Stimulated activated memory B cell treated with anti-CD40 and anti-IgM and Interleukin-4, amounts not matched to agents 10 μg/mL and 1 μg/mL and 100 μg/mL, for 72 hours (primary cell): ENCODE measurements around the gene AGBL4.

Experiments used
- ATAC-seq: fragments of 150-1000 bp; cut with Tn5 transposase; 2 replicates; pipeline ENCODE4 v1.10.0; 2021
- H3K27ac Mint-ChIP-seq: one replicate; pipeline ENCODE4 v1.8.0; 2022; ENCODE audit warnings: mild to moderate bottlenecking, mixed read lengths
- H3K27me3 Mint-ChIP-seq: one replicate; pipeline ENCODE4 v1.8.0; 2022; ENCODE audit warnings: mixed read lengths
- H3K36me3 Mint-ChIP-seq: one replicate; pipeline ENCODE4 v1.8.0; 2022; ENCODE audit warnings: mixed read lengths
- H3K4me1 Mint-ChIP-seq: one replicate; pipeline ENCODE4 v1.8.0; 2022; ENCODE audit warnings: mixed read lengths
- H3K4me3 Mint-ChIP-seq: one replicate; pipeline ENCODE4 v1.8.0; 2022; ENCODE audit warnings: mild to moderate bottlenecking, moderate library complexity, mixed read lengths
- H3K9me3 Mint-ChIP-seq: one replicate; pipeline ENCODE4 v1.8.0; 2022; ENCODE audit warnings: mixed read lengths

Gene AGBL4

GRCh38 chr1:48889082-48889481 is 1134.7 kb downstream of the AGBL4 start:
- Mint-ChIP-seq H3K27ac (no peak overlapping the region), H3K27me3 (peaks cover 9% of the 10 kb centered on the region), H3K4me3 (no peak overlapping the region), H3K9me3 (peaks cover 2% of the 10 kb centered on the region), H3K4me1 (peaks cover 7% of the 10 kb centered on the region), H3K36me3 (no peaks in the 10 kb centered on the region)
- ATAC-seq, result no peak

- H3K4me1 Mint-ChIP-seq, result peaks cover 7% of the 10 kb centered on the region
- ATAC-seq, result no peak
- no peaks in the 10 kb centered on the region for H3K36me3 Mint-ChIP-seq
- no peak overlapping the region for H3K4me3 Mint-ChIP-seq
- H3K9me3 Mint-ChIP-seq, result no peaks in the 10 kb centered on the region
- no peak overlapping the region for H3K27ac Mint-ChIP-seq
- H3K27me3 Mint-ChIP-seq, result peaks cover 9% of the 10 kb centered on the region
Measured at GRCh38 chr1:48887796-48888195, 1136.0 kb downstream of the AGBL4 start.

- Mint-ChIP-seq H3K4me3 (no peak overlapping the region), H3K9me3 (no peaks in the 10 kb centered on the region), H3K27me3 (peaks cover 9% of the 10 kb centered on the region), H3K27ac (no peak overlapping the region), H3K36me3 (no peaks in the 10 kb centered on the region), H3K4me1 (no peaks in the 10 kb centered on the region)
- ATAC-seq, result no peak
Measured at GRCh38 chr1:48882020-48882419, 1141.7 kb downstream of the AGBL4 start.

- H3K27me3 Mint-ChIP-seq, result no peaks in the 10 kb centered on the region
- H3K27ac Mint-ChIP-seq, result no peak overlapping the region
- ATAC-seq, result no peak
- H3K36me3 Mint-ChIP-seq, result no peaks in the 10 kb centered on the region
- H3K9me3 Mint-ChIP-seq, result no peaks in the 10 kb centered on the region
- H3K4me3 Mint-ChIP-seq, result no peak overlapping the region
- no peaks in the 10 kb centered on the region for H3K4me1 Mint-ChIP-seq
Measured at GRCh38 chr1:48878191-48878940, 1145.4 kb downstream of the AGBL4 start.

GRCh38 chr1:48876330-48876785 is 1147.4 kb downstream of the AGBL4 start:
- Mint-ChIP-seq H3K27ac (no peak overlapping the region), H3K27me3 (no peaks in the 10 kb centered on the region), H3K36me3 (no peaks in the 10 kb centered on the region), H3K4me1 (no peaks in the 10 kb centered on the region), H3K9me3 (no peaks in the 10 kb centered on the region), H3K4me3 (no peak overlapping the region)
- ATAC-seq, result no peak

- no peak for ATAC-seq
- Mint-ChIP-seq H3K4me3 (no peak overlapping the region), H3K36me3 (no peaks in the 10 kb centered on the region), H3K27me3 (no peaks in the 10 kb centered on the region), H3K4me1 (peaks cover 2% of the 10 kb centered on the region), H3K27ac (no peak overlapping the region), H3K9me3 (no peaks in the 10 kb centered on the region)
Measured at GRCh38 chr1:48875552-48876329, 1148.0 kb downstream of the AGBL4 start.

- no peak overlapping the region for H3K4me3 Mint-ChIP-seq
- ATAC-seq, result no peak
- H3K36me3 Mint-ChIP-seq, result no peaks in the 10 kb centered on the region
- no peak overlapping the region for H3K27ac Mint-ChIP-seq
- no peaks in the 10 kb centered on the region for H3K27me3 Mint-ChIP-seq
- no peaks in the 10 kb centered on the region for H3K9me3 Mint-ChIP-seq
- H3K4me1 Mint-ChIP-seq, result peaks cover 6% of the 10 kb centered on the region
Measured at GRCh38 chr1:48873944-48874343, 1149.8 kb downstream of the AGBL4 start.

- Mint-ChIP-seq H3K27me3 (no peaks in the 10 kb centered on the region), H3K4me1 (peaks cover 12% of the 10 kb centered on the region), H3K36me3 (no peaks in the 10 kb centered on the region), H3K9me3 (no peaks in the 10 kb centered on the region), H3K27ac (no peak overlapping the region), H3K4me3 (no peak overlapping the region)
- peak; percentile 63 for ATAC-seq
Measured at GRCh38 chr1:48870596-48870995, 1153.2 kb downstream of the AGBL4 start.

- H3K27me3 Mint-ChIP-seq, result no peaks in the 10 kb centered on the region
- no peaks in the 10 kb centered on the region for H3K9me3 Mint-ChIP-seq
- ATAC-seq, result no peak
- no peak overlapping the region for H3K4me3 Mint-ChIP-seq
- peaks cover 12% of the 10 kb centered on the region for H3K4me1 Mint-ChIP-seq
- no peaks in the 10 kb centered on the region for H3K36me3 Mint-ChIP-seq
- H3K27ac Mint-ChIP-seq, result no peak overlapping the region
Measured at GRCh38 chr1:48869116-48869893, 1154.4 kb downstream of the AGBL4 start.

- no peak overlapping the region for H3K4me3 Mint-ChIP-seq
- peaks cover 20% of the 10 kb centered on the region for H3K27me3 Mint-ChIP-seq
- peaks cover 14% of the 10 kb centered on the region for H3K36me3 Mint-ChIP-seq
- no peak for ATAC-seq
- peaks cover 17% of the 10 kb centered on the region for H3K9me3 Mint-ChIP-seq
- H3K4me1 Mint-ChIP-seq, result peaks cover 6% of the 10 kb centered on the region
- no peak overlapping the region for H3K27ac Mint-ChIP-seq
Measured at GRCh38 chr1:48864913-48865312, 1158.8 kb downstream of the AGBL4 start.

GRCh38 chr1:48859456-48859855 is 1164.3 kb downstream of the AGBL4 start:
- Mint-ChIP-seq H3K4me1 (no peaks in the 10 kb centered on the region), H3K27me3 (peaks cover 48% of the 10 kb centered on the region)

GRCh38 chr1:48858200-48858920 is 1165.4 kb downstream of the AGBL4 start:
- Mint-ChIP-seq H3K27ac (no peak overlapping the region), H3K9me3 (peaks cover 17% of the 10 kb centered on the region), H3K36me3 (peaks cover 14% of the 10 kb centered on the region), H3K4me1 (no peaks in the 10 kb centered on the region), H3K27me3 (peaks cover 48% of the 10 kb centered on the region), H3K4me3 (no peak overlapping the region)
- ATAC-seq, result no peak

More at GRCh38 chr1:48859456-48859855, 1164.3 kb downstream of the AGBL4 start:
- H3K27ac Mint-ChIP-seq, result no peak overlapping the region
- peaks cover 14% of the 10 kb centered on the region for H3K36me3 Mint-ChIP-seq
- peaks cover 17% of the 10 kb centered on the region for H3K9me3 Mint-ChIP-seq
- H3K4me3 Mint-ChIP-seq, result no peak overlapping the region
- ATAC-seq, result no peak

GRCh38 chr1:48853006-48853405 is 1170.7 kb downstream of the AGBL4 start:
- Mint-ChIP-seq H3K36me3 (no peaks in the 10 kb centered on the region), H3K4me1 (peaks cover 3% of the 10 kb centered on the region), H3K27me3 (peaks cover 19% of the 10 kb centered on the region), H3K9me3 (no peaks in the 10 kb centered on the region), H3K27ac (no peak overlapping the region), H3K4me3 (no peak overlapping the region)
- ATAC-seq, result no peak

- H3K36me3 Mint-ChIP-seq, result no peaks in the 10 kb centered on the region
- ATAC-seq, result no peak
- H3K27ac Mint-ChIP-seq, result no peak overlapping the region
- H3K4me1 Mint-ChIP-seq, result peaks cover 5% of the 10 kb centered on the region
- H3K27me3 Mint-ChIP-seq, result peaks cover 8% of the 10 kb centered on the region
- H3K9me3 Mint-ChIP-seq, result no peaks in the 10 kb centered on the region
- no peak overlapping the region for H3K4me3 Mint-ChIP-seq
Measured at GRCh38 chr1:48851638-48852037, 1172.1 kb downstream of the AGBL4 start.

- H3K27me3 Mint-ChIP-seq, result peaks cover 9% of the 10 kb centered on the region
- no peaks in the 10 kb centered on the region for H3K36me3 Mint-ChIP-seq
- ATAC-seq, result peak; percentile 51
- H3K4me1 Mint-ChIP-seq, result peaks cover 5% of the 10 kb centered on the region
- H3K9me3 Mint-ChIP-seq, result no peaks in the 10 kb centered on the region
- H3K27ac Mint-ChIP-seq, result no peak overlapping the region
- H3K4me3 Mint-ChIP-seq, result no peak overlapping the region
Measured at GRCh38 chr1:48848035-48848434, 1175.7 kb downstream of the AGBL4 start.
